Daoy (cell line): ENCODE measurements around the gene RIMS4. TPM values are rescaled to one million over a fixed set of nuclear protein-coding genes. Genes with fewer than 3 reads are reported as not detected.
"Not testable (repeated sequence)": the region's sequence is repeated elsewhere in the genome, so short reads cannot be mapped to it uniquely, and the experiment has no call there.

Source experiments
- DNase-seq: peaks from one replicate; pipeline ENCODE4 v3.0.0-alpha.2; 2015; ENCODE audit warnings: low read depth
- total RNA-seq: library from RNA; depleted of rRNA; stranded (reverse); fragments of >200 nt; shearing (Covaris generic); gene quantifications from 2 replicates; pipeline ENCODE4 v1.2.3, GENCODE V29; 2014

Gene RIMS4
- total RNA-seq, 1 experiment from 2014 or later: 2.0 TPM

GRCh38 chr20:44830523-44830922 lies 20.2 kb upstream of the RIMS4 start:
- no peak for DNase-seq

- no peak for DNase-seq
Measured at GRCh38 chr20:44829688-44830087, 19.3 kb upstream of the RIMS4 start.

- no peak for DNase-seq
Measured at GRCh38 chr20:44828640-44829039, 18.3 kb upstream of the RIMS4 start.

- DNase-seq: no peak
Measured at GRCh38 chr20:44827401-44827800, 17.1 kb upstream of the RIMS4 start.

GRCh38 chr20:44821576-44821975 lies 11.2 kb upstream of the RIMS4 start:
- DNase-seq: not testable (repeated sequence)

GRCh38 chr20:44819936-44820335 lies 9.6 kb upstream of the RIMS4 start:
- no peak for DNase-seq

- no peak for DNase-seq
Measured at GRCh38 chr20:44817143-44817910, 7.0 kb upstream of the RIMS4 start.

GRCh38 chr20:44814937-44815336 lies 4.6 kb upstream of the RIMS4 start:
- DNase-seq: no peak

- no peak for DNase-seq
Measured at GRCh38 chr20:44811150-44811685, 872 bp upstream of the RIMS4 start.

GRCh38 chr20:44810061-44810390 lies 320 bp downstream of the RIMS4 start:
- DNase-seq: no peak

GRCh38 chr20:44809380-44810060 lies 826 bp downstream of the RIMS4 start:
- no peak for DNase-seq

GRCh38 chr20:44807684-44808056 lies 2.7 kb downstream of the RIMS4 start:
- no peak for DNase-seq

GRCh38 chr20:44807051-44807683 lies 3.2 kb downstream of the RIMS4 start:
- no peak for DNase-seq

- peak; percentile 35 for DNase-seq
Measured at GRCh38 chr20:44805979-44806620, 4.2 kb downstream of the RIMS4 start.

- no peak for DNase-seq
Measured at GRCh38 chr20:44805335-44805978, 4.9 kb downstream of the RIMS4 start.

- DNase-seq: no peak
Measured at GRCh38 chr20:44803383-44803941, 6.9 kb downstream of the RIMS4 start.

- no peak for DNase-seq
Measured at GRCh38 chr20:44802702-44803101, 7.6 kb downstream of the RIMS4 start.

GRCh38 chr20:44800391-44801046 lies 9.8 kb downstream of the RIMS4 start:
- no peak for DNase-seq

GRCh38 chr20:44799691-44800090 lies 10.7 kb downstream of the RIMS4 start:
- DNase-seq: no peak

- DNase-seq: no peak
Measured at GRCh38 chr20:44796758-44797457, 13.4 kb downstream of the RIMS4 start.
